Pancreas (tissue), 10 donors: ENCODE results near the gene TGM1. TPM values are rescaled to one million over a fixed set of nuclear protein-coding genes. Genes with fewer than 3 reads are reported as not detected.

ENCODE experiments used
- ATAC-seq, 4 donors: fragments of 200-7000 bp; cut with Tn5 transposase; one replicate each; pipeline versions ENCODE4 v1.8.0 to v1.9.1; 2020; ENCODE audit warnings: mild to moderate bottlenecking in 4 of 4, moderate library complexity in 4 of 4
- DNase-seq, 6 donors: peaks; one replicate each; pipeline ENCODE4 v3.0.0-alpha.2; 2020
- FAIRE-seq: peaks from 2 replicates; lab custom pipeline; 2012; peaks lifted over from hg19 to GRCh38; lab: Jason Lieb, UNC
- H3K27ac ChIP-seq, 4 donors: fragments of 200-600 bp; sonication (generic); 1 replicate in 3 of 4; 2 replicates in 1 of 4; pipeline versions ENCODE4 v1.5.0 to v1.8.0; 2020
- H3K27me3 ChIP-seq, 4 donors: fragments of 200-600 bp; one replicate each; pipeline ENCODE4 v1.8.0; 2021
- H3K36me3 ChIP-seq, 3 donors: fragments of 200-600 bp; sonication (generic) in 1 of 3; one replicate each; pipeline versions ENCODE4 v1.5.0 to v1.8.0; 2020 to 2021
- H3K4me1 ChIP-seq, 3 donors: fragments of 200-600 bp; one replicate each; pipeline ENCODE4 v1.8.0; 2021
- H3K4me3 ChIP-seq, 4 donors: fragments of 200-600 bp; sonication (generic) in 2 of 4; one replicate each; pipeline versions ENCODE4 v1.5.0 to v1.8.0; 2020 to 2021
- H3K9me3 ChIP-seq, 4 donors: fragments of 200-600 bp; one replicate each; pipeline ENCODE4 v1.8.0; 2021
- CTCF ChIP-seq, 4 donors: fragments of 200-600 bp; sonication (generic) in 3 of 4; IDR thresholded peaks; one replicate each; pipeline versions ENCODE4 v1.5.0 to v1.8.0; 2021; ENCODE audit warnings: antibody characterized with exemption in 4 of 4
- WGBS, 2 donors: extraction: QIAGEN DNeasy Blood & Tissue Kit; methylation state at CpG; one replicate each; pipeline ENCODE4 v1.1.7; 2013; 5-methylcytosine and 5-hydroxymethylcytosine counted together
- intact Hi-C, 3 donors: fragments of 100-400 bp; cut with DNase I; formaldehyde crosslinking; loops; one replicate each; pipeline versions ENCODE4 v1.11.1 to v1.14.2; 2022
- polyA plus RNA-seq, 2 donors: library from polyadenylated mRNA; stranded (reverse); fragments of 200-250 nt; gene quantifications; one replicate each; pipeline ENCODE4 v1.2.3, GENCODE V29; 2013
- total RNA-seq, 6 donors: library from RNA; stranded (reverse); fragmentation: NEBNext Ultra II Directional in 4 of 6; extraction: Animal tissue kit (Norgen Biotek cat#: 25700) in 4 of 6; gene quantifications; one replicate each; pipeline versions ENCODE4 v1.2.1 to v1.2.4, GENCODE V29; 2021 to 2023
- donor health status: healthy with polysubstance abuse.
- donor health status: DM: no; HTN: no; CAD: no; lungs with moderate emphysema.
- donor health status: DM: no; HTN: no; CAD: no.
- donor health status: control.
- donor health status: control.
- donor health status: Bipolar disorder and iron deficiency.
- donor health status: DM: yes; HTN: yes; CAD: no.
- donor health status: DM: no; HTN: no; CAD: no.
- donor health status: DM: no; HTN: no; CAD: no.
- donor health status: DM: yes; HTN: yes; CAD: no.

Gene TGM1
- total and polyA plus RNA-seq, 8 donors, result 1.2 to 5.4 (median 2.8) TPM

DNA sequence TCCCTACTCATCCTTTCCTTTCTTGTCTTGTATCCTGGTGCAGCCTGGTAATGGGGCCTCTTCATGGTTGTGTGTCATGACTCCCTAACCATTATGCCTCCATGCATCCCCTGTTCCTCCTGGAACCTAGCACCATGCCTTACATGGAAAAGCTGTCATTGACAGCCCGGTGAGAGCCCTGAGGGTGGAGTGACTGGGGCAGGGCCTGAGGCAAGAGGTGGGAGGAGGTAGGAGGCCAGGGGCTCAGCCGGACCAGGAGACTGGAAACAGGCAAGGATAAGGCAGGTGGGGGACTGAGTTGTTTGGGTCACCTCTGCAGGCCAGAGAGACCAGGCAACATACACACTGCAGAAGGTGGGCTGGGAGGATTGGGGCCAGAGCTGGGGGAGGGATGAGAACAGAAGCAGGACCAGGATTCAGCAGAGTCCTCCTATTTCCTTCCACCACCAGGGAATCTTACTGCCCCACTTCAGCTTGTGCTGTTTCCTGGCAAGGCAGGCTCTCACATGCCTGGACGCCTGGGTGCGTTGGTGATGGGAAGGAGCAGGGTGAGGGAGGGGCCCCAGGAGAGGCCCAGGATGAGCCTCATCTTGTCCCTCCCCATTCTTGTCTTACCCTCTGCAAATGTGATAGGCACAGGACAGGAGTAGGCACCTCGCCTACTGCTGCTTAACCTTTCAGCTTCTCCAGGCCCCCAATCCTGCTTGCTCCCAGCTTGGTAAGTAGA is 46.7 kb upstream of the TGM1 start, which contains the start of gene LTB4R2:
Gene LTB4R2, plus strand, starts transcription at position 603 of the 727 bp plus-strand sequence. CDS start 525 bp downstream, outside the sequence.
- no peak for FAIRE-seq
- Histone ChIP-seq H3K4me1 (peaks cover 25 to 44% (median 33%) of the 10 kb centered on the region in 3 donors), H3K27me3 (no peaks in the 10 kb centered on the region), H3K4me3 (peak within 1 kb of the TSS; percentile 33 to 64 (median 47)), H3K36me3 (peaks cover 0 to 19% (median 8%) of the 10 kb centered on the region in 3 donors), H3K27ac (peak within 1 kb of the TSS; percentile 76 to 91 (median 89)), H3K9me3 (no peaks in the 10 kb centered on the region)
- intact Hi-C loops, result no loop called here
- TF ChIP-seq CTCF (IDR thresholded peaks at IDR 0.05), result no peak
- DNase-seq, result peak in 1 of 6 donors; percentile 64
- 64 to 67% methylated on average over 5 of the region's 5 CpGs for WGBS, 2 donors
- no peak for ATAC-seq

DNA sequence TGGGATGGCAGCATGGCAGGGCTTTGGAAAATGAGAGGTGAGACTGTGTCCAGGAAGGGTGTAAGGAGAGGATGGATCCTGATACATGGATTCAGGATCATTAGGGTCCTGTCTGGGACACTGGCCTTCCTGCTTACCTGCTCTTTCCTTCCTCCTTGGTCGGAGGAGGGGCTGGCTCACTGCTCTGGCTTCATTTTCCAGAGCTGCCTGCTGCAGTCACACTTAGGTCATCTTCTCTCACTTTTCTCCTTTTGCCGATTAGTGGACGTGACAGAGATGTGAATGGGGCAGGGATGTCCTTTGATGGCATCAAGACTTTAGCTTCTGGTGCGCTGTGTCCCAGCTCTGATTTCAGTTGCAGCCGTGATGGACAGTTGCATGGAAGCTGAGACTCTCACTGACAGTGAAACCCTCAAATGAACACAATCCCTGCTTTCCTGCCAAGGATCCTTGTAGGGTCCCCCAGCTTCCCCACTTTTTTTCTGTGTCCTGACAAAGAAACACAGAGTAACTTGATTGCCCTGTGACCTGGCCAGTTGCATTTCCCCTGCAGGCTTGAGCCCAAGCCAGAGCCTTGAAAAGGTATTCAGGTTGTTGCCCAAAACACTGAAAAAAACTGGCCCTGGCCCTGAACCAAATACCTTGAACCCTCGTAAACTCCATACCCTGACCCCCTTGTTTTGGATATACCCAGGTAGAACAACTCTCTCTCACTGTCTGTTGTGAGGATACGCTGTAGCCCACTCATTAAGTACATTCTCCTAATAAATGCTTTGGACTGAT is 45.6 kb upstream of the TGM1 start:
- intact Hi-C loops, result no loop called here
- Histone ChIP-seq H3K27ac (peak overlapping the region in 2 of 4 donors; percentile 78 to 84), H3K4me1 (peaks cover 25 to 44% (median 33%) of the 10 kb centered on the region in 3 donors), H3K27me3 (no peaks in the 10 kb centered on the region), H3K4me3 (no peak overlapping the region), H3K9me3 (no peaks in the 10 kb centered on the region), H3K36me3 (peaks cover 0 to 31% (median 20%) of the 10 kb centered on the region in 3 donors)
- no peak for FAIRE-seq
- no peak for ATAC-seq
- 66 to 72% methylated on average over 6 to 7 of the region's 7 CpGs for WGBS, 2 donors
- DNase-seq, result peak in 1 of 6 donors; percentile 8
- TF ChIP-seq CTCF (IDR thresholded peaks at IDR 0.05), result peak in 1 of 4 donors; percentile 10

DNA sequence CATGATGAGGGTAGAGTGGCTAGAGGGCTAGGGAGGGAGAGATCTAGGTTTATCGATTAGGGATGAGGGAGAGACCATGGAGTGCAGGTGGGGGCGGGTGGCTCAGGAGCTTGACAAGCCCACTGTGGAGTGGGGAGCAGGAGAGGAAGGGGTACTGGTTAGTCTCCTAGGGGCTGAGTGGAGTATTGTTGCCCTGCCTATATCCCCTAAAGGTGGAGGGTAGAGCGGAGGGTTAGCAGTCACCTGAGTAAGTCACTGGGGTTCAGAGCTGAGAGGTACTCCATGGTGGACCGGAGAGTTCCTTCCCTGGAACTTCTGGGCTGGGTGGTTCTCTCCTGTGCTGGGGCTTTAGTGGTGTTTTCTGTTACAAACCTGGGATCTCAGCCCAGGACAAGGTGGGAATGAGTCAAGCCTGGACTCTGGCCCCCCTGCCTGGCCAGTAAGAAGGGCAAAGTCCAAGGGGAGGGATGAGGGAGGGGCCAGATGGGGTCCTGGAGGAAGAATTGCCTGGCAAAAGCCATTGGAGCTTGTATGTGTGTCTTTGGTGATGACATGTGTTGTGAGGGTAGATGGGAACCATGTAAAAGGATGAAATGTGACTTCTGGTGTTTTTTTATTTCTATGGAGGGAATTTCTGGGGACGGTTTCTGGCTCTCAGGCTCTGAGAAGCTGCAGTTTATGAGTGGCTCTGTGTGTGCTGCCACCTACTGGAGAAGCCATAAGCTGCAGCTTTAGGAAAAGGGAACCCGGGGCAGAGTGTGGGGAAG is 44.8 kb upstream of the TGM1 start, which contains the start of gene CIDEB:
Gene CIDEB, minus strand, starts transcription at position 403 of the 767 bp plus-strand sequence. Its CDS starts 119 bp downstream, at position 284.
- Histone ChIP-seq H3K4me1 (peaks cover 25 to 44% (median 33%) of the 10 kb centered on the region in 3 donors), H3K27ac (peak within 1 kb of the TSS; percentile 28 to 84 (median 64)), H3K27me3 (no peaks in the 10 kb centered on the region), H3K9me3 (no peaks in the 10 kb centered on the region), H3K36me3 (peaks cover 0 to 35% (median 25%) of the 10 kb centered on the region in 3 donors), H3K4me3 (peak within 1 kb of the TSS in 1 of 4 donors; percentile 20)
- WGBS, 2 donors, result 28 to 29% methylated on average over 6 of the region's 6 CpGs
- intact Hi-C loops, result no loop called here
- ATAC-seq, result peak; percentile 66 to 78 (median 72)
- no peak for FAIRE-seq
- DNase-seq, result peak in 5 of 6 donors; percentile 86 to 88 (median 87)
- TF ChIP-seq CTCF (IDR thresholded peaks at IDR 0.05), result peak; percentile 92 to 97 (median 94)

- 67 to 69% methylated on average over 11 of the region's 11 CpGs for WGBS, 2 donors
- Histone ChIP-seq H3K36me3 (peaks cover 0 to 41% (median 28%) of the 10 kb centered on the region in 3 donors), H3K9me3 (no peaks in the 10 kb centered on the region), H3K4me1 (peaks cover 25 to 44% (median 33%) of the 10 kb centered on the region in 3 donors), H3K27ac (peak overlapping the region; percentile 28 to 84 (median 64)), H3K27me3 (no peaks in the 10 kb centered on the region), H3K4me3 (peak overlapping the region in 1 of 4 donors; percentile 20)
- DNase-seq, result no peak
- ATAC-seq, result no peak
- intact Hi-C loops, result no loop called here
- TF ChIP-seq CTCF (IDR thresholded peaks at IDR 0.05), result no peak
- no peak for FAIRE-seq
Observed at GRCh38 chr14:24307156-24307574, 44.2 kb upstream of the TGM1 start.
